GM19468 (cell line): ENCODE data around the gene CLOCK.

Source experiments
- ATAC-seq: cut with Tn5 transposase; IDR thresholded peaks from one replicate; pipeline ENCODE4 v1.9.1; 2021; ENCODE audit warnings: mild to moderate bottlenecking, moderate library complexity, moderate number of reproducible peaks; ENCODE audit not compliant: unreplicated experiment; ENCODE audit errors: extremely low read depth

Gene CLOCK

GRCh38 chr4:55386840-55387239, 159.9 kb downstream of the CLOCK start:
- no peak for ATAC-seq

- ATAC-seq = no peak
Observed at GRCh38 chr4:55386073-55386472, 160.6 kb downstream of the CLOCK start.

GRCh38 chr4:55385201-55385649, 161.5 kb downstream of the CLOCK start:
- no peak for ATAC-seq

- no peak for ATAC-seq
Observed at GRCh38 chr4:55382488-55383003, 164.2 kb downstream of the CLOCK start.

GRCh38 chr4:55381502-55381901, 165.2 kb downstream of the CLOCK start:
- no peak for ATAC-seq

- no peak for ATAC-seq
Observed at GRCh38 chr4:55380576-55380975, 166.1 kb downstream of the CLOCK start.

GRCh38 chr4:55378617-55379467, 167.9 kb downstream of the CLOCK start:
- no peak for ATAC-seq
